ENCODE data around the gene MAGI2. TPM values are rescaled to one million over a fixed set of nuclear protein-coding genes. Genes with fewer than 3 reads are reported as not detected.

MAGI2 gene
- total RNA-seq, 2 donors from 2014 or later = 3.9 to 10.5 TPM

DNA sequence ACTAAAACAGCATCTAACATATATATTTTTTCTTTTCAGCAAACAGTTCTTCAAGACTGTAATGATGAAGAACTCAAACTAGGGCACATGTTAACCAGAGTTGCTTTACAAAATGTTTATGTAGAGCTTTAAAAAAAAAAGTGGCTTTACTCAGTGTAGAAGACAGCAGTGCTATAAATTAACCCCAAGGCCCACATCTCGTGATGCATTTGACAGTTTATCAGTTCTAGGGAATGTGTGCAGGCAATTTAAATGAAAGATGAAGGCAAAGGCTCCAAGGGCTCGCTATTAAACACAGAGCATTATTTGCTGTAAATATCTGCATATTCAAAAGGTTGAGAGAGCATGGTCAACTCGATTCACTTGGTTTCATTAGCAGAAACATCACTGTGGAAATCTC, 558.1 kb downstream of the MAGI2 start:
- H3K4me1 ChIP-seq = no peaks in the 10 kb centered on the region
- no peak for ATAC-seq
- H3K36me3 ChIP-seq (replicated peaks in 1 of 2; ENCODE audit: insufficient read depth in 1 of 2, low read depth in 2 of 2) = no peaks in the 10 kb centered on the region
- H3K27ac ChIP-seq = no peak overlapping the region
- no peaks in the 10 kb centered on the region for H3K27me3 ChIP-seq
- DNase-seq = no peak
- TF ChIP-seq POLR2A (IDR thresholded peaks at IDR 0.05) = no peak
- TF ChIP-seq, protein P1, sequence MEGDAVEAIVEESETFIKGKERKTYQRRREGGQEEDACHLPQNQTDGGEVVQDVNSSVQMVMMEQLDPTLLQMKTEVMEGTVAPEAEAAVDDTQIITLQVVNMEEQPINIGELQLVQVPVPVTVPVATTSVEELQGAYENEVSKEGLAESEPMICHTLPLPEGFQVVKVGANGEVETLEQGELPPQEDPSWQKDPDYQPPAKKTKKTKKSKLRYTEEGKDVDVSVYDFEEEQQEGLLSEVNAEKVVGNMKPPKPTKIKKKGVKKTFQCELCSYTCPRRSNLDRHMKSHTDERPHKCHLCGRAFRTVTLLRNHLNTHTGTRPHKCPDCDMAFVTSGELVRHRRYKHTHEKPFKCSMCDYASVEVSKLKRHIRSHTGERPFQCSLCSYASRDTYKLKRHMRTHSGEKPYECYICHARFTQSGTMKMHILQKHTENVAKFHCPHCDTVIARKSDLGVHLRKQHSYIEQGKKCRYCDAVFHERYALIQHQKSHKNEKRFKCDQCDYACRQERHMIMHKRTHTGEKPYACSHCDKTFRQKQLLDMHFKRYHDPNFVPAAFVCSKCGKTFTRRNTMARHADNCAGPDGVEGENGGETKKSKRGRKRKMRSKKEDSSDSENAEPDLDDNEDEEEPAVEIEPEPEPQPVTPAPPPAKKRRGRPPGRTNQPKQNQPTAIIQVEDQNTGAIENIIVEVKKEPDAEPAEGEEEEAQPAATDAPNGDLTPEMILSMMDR (IDR thresholded peaks at IDR 0.05) = no peak
- intact Hi-C loops (cut with DNase I) = no loop called here
- 35 to 43% methylated on average over 3 of the region's 3 CpGs for WGBS, 2 donors
- H3K4me3 ChIP-seq = no peak overlapping the region
- H3K9me3 ChIP-seq = no peaks in the 10 kb centered on the region

DNA sequence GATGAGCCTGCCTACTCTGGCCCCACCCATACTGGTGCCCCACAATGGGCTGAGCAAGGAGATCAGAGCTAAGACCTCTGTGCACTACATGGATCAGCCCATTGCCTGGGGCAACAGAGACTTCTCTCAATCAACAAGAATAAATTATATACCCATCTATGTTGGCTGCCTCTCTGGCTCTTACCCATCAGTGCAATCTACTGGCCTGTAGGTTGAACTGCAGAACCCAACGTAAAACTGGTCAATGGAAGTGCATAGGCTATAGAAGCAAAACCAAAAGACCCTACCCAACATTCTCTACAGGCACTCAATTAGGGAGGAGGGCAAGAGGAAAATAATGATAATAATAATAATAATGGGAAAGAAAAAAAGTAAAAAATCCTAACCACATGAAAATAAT, 574.3 kb downstream of the MAGI2 start:
- Histone ChIP-seq H3K36me3 (replicated peaks in 1 of 2; ENCODE audit: insufficient read depth in 1 of 2, low read depth in 2 of 2) (no peaks in the 10 kb centered on the region), H3K9me3 (peaks cover 0 to 5% (median 0%) of the 10 kb centered on the region in 3 donors), H3K4me1 (no peaks in the 10 kb centered on the region), H3K27me3 (no peaks in the 10 kb centered on the region), H3K4me3 (no peak overlapping the region), H3K27ac (no peak overlapping the region)
- TF ChIP-seq POLR2A (IDR thresholded peaks at IDR 0.05) = no peak
- TF ChIP-seq, protein P1 (IDR thresholded peaks at IDR 0.05) = no peak
- no peak for DNase-seq
- 57 to 58% methylated on average over 1 of the region's 1 CpG for WGBS, 2 donors
- intact Hi-C loops (cut with DNase I) = no loop called here
- no peak for ATAC-seq

DNA sequence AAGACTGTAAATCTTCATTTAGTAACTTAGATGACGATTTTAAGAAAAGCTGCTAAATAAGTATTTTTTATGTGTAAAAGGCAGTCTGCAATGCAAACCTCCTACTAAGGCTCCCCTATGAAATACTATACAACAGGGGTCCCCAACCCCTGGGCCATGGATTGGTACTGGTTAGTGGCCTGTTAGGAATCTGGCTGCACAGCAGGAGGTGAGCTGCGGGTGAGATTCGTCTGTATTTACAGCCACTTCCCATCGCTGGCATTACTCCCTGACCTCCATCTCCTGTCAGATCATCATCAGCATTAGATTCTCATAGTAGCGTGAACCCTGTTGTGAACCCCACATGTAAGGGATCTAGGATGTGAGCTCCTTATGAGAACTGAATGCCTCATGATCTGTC, 580.4 kb downstream of the MAGI2 start:
- Histone ChIP-seq H3K27ac (no peak overlapping the region), H3K4me1 (no peaks in the 10 kb centered on the region), H3K9me3 (no peaks in the 10 kb centered on the region), H3K27me3 (no peaks in the 10 kb centered on the region), H3K4me3 (no peak overlapping the region), H3K36me3 (replicated peaks in 1 of 2; ENCODE audit: insufficient read depth in 1 of 2, low read depth in 2 of 2) (no peaks in the 10 kb centered on the region)
- TF ChIP-seq, protein P1 (IDR thresholded peaks at IDR 0.05) = no peak
- TF ChIP-seq POLR2A (IDR thresholded peaks at IDR 0.05) = no peak
- 59 to 75% methylated on average over 5 of the region's 5 CpGs for WGBS, 2 donors
- intact Hi-C loops (cut with DNase I) = no loop called here
- no peak for ATAC-seq
- DNase-seq = no peak

DNA sequence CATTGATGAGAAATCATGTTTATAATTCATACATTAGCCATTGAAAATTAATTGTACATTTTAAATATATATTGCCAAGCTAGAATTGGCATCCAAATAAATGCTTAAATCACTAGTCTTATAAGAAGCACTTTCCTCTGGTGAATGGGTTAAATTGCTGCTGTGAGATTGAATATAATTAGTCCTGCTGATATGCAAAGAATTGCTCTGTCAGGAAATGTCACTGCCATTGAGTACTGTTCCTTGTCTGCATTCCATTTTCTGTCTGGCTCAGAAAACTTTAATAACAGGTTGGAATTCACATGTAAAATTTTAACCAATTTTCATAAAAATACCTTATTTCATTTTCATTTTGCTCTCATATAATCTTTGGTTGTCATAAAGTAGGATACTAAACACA, 589.1 kb downstream of the MAGI2 start:
- no peaks in the 10 kb centered on the region for H3K27me3 ChIP-seq
- intact Hi-C loops (cut with DNase I) = no loop called here
- no peak for ATAC-seq

DNA sequence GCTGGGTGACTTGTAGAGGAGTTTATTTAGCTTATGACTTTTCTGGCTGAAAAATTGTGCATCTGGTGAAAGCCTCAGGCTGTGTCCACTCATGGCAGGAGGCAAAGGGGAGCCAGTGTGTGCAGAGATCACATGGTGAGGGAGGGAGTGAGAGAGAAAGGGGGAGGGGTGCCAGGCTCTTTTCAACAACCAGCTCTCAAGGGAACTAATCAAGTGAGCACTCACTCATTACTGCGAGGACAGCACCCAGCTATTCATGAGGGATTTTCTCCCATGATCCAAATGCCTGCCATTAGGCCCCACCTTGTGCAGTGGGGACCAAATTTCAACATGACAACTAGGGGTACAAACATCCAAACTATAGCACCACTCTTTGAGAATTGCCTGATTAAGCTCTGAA, 590.2 kb downstream of the MAGI2 start:
- Histone ChIP-seq H3K4me1 (no peaks in the 10 kb centered on the region), H3K27ac (no peak overlapping the region), H3K36me3 (replicated peaks in 1 of 2; ENCODE audit: insufficient read depth in 1 of 2, low read depth in 2 of 2) (no peaks in the 10 kb centered on the region), H3K27me3 (no peaks in the 10 kb centered on the region), H3K4me3 (no peak overlapping the region), H3K9me3 (no peaks in the 10 kb centered on the region)
- DNase-seq (no peak), ATAC-seq (no peak)
- intact Hi-C loops (cut with DNase I) = no loop called here
- WGBS, 2 donors = 52 to 70% methylated on average over 1 of the region's 1 CpG
- TF ChIP-seq POLR2A (IDR thresholded peaks at IDR 0.05) = no peak
- TF ChIP-seq, protein P1 (IDR thresholded peaks at IDR 0.05) = no peak

More for the DNA sequence above, 589.1 kb downstream of the MAGI2 start:
- H3K4me1 ChIP-seq = no peaks in the 10 kb centered on the region
- H3K36me3 ChIP-seq (replicated peaks in 1 of 2; ENCODE audit: insufficient read depth in 1 of 2, low read depth in 2 of 2) = no peaks in the 10 kb centered on the region
- no peak overlapping the region for H3K4me3 ChIP-seq
- H3K27ac ChIP-seq = no peak overlapping the region
- H3K9me3 ChIP-seq = no peaks in the 10 kb centered on the region
- DNase-seq = no peak
- TF ChIP-seq POLR2A (IDR thresholded peaks at IDR 0.05) = no peak
- TF ChIP-seq, protein P1 (IDR thresholded peaks at IDR 0.05) = no peak

All from body of pancreas (tissue), 4 donors.